Activated CD8-positive, alpha-beta memory T cell treated with anti-CD3 and anti-CD28 coated beads, Interleukin-2, amount 10 ng/mL, durations not matched to agents 7 days and 5 days (primary cell): Measurements from ENCODE around the gene SRRM1. TPM values are rescaled to one million over a fixed set of nuclear protein-coding genes. Genes with fewer than 3 reads are reported as not detected.

Source experiments
- ATAC-seq: fragments of 150-1000 bp; cut with Tn5 transposase; one replicate; pipeline ENCODE4 v1.10.0; 2021; ENCODE audit warnings: moderate library complexity
- CTCF ChIA-PET: fragments of 350-600 bp; sonication (Branson Sonifier 250); formaldehyde crosslinking; loops from one replicate; lab custom pipeline; 2021; ENCODE audit warnings: antibody characterized with exemption; lab: Charles Lee
- DNase-seq: peaks from one replicate; pipeline ENCODE4 v3.0.0-alpha.2; 2020
- H3K27ac Mint-ChIP-seq: one replicate; pipeline ENCODE4 v1.8.0; 2021; ENCODE audit warnings: mild to moderate bottlenecking, mixed read lengths
- H3K27me3 Mint-ChIP-seq: one replicate; pipeline ENCODE4 v1.8.0; 2021; ENCODE audit warnings: mixed read lengths
- H3K36me3 Mint-ChIP-seq: one replicate; pipeline ENCODE4 v1.8.0; 2021; ENCODE audit warnings: mild to moderate bottlenecking, mixed read lengths
- H3K4me1 Mint-ChIP-seq: one replicate; pipeline ENCODE4 v1.8.0; 2021; ENCODE audit warnings: mixed read lengths
- H3K4me3 Mint-ChIP-seq: one replicate; pipeline ENCODE4 v1.8.0; 2021; ENCODE audit warnings: mild to moderate bottlenecking, moderate library complexity, mixed read lengths
- H3K9me3 Mint-ChIP-seq: one replicate; pipeline ENCODE4 v1.8.0; 2022; ENCODE audit warnings: low read depth, mixed read lengths
- total RNA-seq, 2 experiments: library from RNA; stranded (reverse); gene quantifications; one replicate each; pipeline ENCODE4 v1.2.3, GENCODE V29; 2021

SRRM1 gene
- total RNA-seq, 2 experiments from 2014 or later: 191 to 215 TPM

DNA sequence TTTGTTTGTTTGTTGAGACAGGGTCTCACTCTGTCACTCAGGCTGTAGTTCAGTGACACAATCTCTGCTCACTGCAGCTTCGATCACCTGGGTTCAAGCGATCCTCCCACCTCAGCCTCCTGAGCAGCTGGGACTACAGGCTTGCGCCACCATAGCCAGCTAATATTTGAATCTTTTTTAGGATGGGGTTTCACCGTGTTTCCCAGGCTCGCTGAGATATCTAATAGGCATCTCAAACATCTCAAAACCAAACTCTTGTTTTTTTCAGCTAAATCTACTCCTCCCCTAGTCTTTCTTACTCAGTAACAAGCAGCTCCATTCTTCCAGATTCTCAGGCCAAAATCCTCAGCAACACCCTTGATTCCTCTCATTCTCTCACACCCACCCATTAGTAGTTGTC lies 22.0 kb upstream of the SRRM1 start:
- Mint-ChIP-seq H3K4me3 (no peak overlapping the region), H3K27me3 (peaks cover 54% of the 10 kb centered on the region), H3K9me3 (no peaks in the 10 kb centered on the region), H3K27ac (no peak overlapping the region), H3K36me3 (no peaks in the 10 kb centered on the region), H3K4me1 (no peaks in the 10 kb centered on the region)
- CTCF ChIA-PET: interaction anchor here (1.2 to 1.5 kb wide), 2 partner anchors 79 to 205 kb away, joined by 3 to 4 read pairs; partner anchors contain the start of gene NIPAL3
- ATAC-seq: no peak
- DNase-seq: no peak

DNA sequence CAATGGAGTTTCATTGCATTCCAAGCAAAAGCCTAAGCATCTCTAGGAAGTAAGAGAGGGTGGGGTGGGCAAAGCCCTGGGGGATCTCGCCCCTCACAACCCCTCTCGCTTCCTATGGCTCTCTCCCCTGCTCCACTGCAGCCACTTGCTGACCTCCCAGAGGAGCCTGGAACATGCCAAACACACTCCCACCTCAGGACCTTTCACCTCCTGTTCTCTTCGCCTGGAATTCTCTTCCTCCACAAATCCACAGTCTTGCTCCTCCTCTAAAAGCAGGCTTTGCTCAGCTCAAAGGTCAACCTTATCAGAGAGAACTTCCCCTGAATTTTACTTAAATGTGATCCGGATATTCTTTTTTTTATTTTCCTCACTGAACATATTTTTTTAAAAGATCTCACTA lies 20.9 kb upstream of the SRRM1 start:
- H3K4me3 Mint-ChIP-seq: no peak overlapping the region
- no peaks in the 10 kb centered on the region for H3K4me1 Mint-ChIP-seq
- CTCF ChIA-PET: interaction anchor here (0.6 kb wide), 1 partner anchor 1529 kb away, joined by 3 read pairs; no protein-coding TSS in a partner anchor
- DNase-seq (no peak), ATAC-seq (no peak)
- H3K27me3 Mint-ChIP-seq: peaks cover 44% of the 10 kb centered on the region
- H3K27ac Mint-ChIP-seq: no peak overlapping the region
- H3K9me3 Mint-ChIP-seq: no peaks in the 10 kb centered on the region
- no peaks in the 10 kb centered on the region for H3K36me3 Mint-ChIP-seq

DNA sequence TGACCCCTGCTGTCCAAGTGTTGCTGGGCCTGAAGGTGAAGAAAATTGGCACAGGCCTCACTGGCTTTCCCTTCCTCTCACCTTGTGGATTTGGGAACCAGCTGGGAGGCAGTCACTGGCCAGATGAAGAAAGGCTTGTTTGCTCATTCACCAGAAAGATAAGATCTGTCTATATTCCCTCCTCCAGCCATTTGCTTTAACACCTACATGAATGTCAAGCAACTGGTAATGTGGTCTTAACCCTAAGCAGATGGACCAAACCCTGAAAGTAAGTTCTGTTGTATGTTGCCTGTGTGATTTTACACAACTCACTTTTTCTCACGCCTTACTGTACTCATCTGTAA lies 10.3 kb upstream of the SRRM1 start:
- no peak overlapping the region for H3K4me3 Mint-ChIP-seq
- no peaks in the 10 kb centered on the region for H3K9me3 Mint-ChIP-seq
- CTCF ChIA-PET: interaction anchor here (0.7 to 4.6 kb wide), 3 partner anchors 9 to 91 kb away, joined by 3 to 28 read pairs (median 3); no protein-coding TSS in a partner anchor
- no peaks in the 10 kb centered on the region for H3K36me3 Mint-ChIP-seq
- H3K4me1 Mint-ChIP-seq: peaks cover 2% of the 10 kb centered on the region
- H3K27me3 Mint-ChIP-seq: peaks cover 42% of the 10 kb centered on the region
- no peak for ATAC-seq
- no peak for DNase-seq
- H3K27ac Mint-ChIP-seq: no peak overlapping the region

DNA sequence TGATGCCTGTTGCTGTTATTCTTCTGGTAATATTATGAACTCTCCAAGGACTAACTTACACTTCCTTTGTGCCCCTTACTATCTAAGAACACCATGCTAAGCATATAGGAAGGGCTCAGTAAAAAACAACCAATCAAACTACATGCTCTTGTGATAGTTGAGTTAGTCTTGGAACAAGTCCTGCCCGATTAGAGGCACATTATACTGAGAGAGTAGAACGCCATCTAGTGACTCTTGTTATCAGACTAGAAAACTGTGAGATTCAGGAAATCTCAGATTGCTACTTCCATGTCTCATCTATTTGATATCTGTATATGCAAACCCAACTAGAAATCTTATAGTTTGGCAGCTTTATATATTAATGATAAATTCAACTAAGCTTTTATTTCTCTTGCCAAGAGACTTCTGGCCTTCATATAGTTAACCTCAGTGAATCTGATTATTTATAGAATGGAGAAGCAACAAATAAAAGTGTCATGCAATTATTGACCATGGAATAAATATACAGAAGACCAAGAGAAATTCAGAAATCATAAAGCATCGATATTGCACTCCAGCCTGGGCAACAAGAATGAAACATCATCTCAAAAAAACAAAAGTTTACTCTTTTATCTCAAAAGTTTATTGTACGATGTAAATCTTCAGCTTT lies 7.8 kb upstream of the SRRM1 start:
- H3K27me3 Mint-ChIP-seq: peaks cover 32% of the 10 kb centered on the region
- no peak overlapping the region for H3K4me3 Mint-ChIP-seq
- CTCF ChIA-PET: interaction anchor here (0.6 to 4.6 kb wide), 11 partner anchors 26 to 1702 kb away, joined by 3 to 28 read pairs (median 4); no protein-coding TSS in a partner anchor
- H3K27ac Mint-ChIP-seq: no peak overlapping the region
- DNase-seq (no peak), ATAC-seq (peak; percentile 79)
- H3K4me1 Mint-ChIP-seq: peaks cover 6% of the 10 kb centered on the region
- no peaks in the 10 kb centered on the region for H3K9me3 Mint-ChIP-seq
- no peaks in the 10 kb centered on the region for H3K36me3 Mint-ChIP-seq

DNA sequence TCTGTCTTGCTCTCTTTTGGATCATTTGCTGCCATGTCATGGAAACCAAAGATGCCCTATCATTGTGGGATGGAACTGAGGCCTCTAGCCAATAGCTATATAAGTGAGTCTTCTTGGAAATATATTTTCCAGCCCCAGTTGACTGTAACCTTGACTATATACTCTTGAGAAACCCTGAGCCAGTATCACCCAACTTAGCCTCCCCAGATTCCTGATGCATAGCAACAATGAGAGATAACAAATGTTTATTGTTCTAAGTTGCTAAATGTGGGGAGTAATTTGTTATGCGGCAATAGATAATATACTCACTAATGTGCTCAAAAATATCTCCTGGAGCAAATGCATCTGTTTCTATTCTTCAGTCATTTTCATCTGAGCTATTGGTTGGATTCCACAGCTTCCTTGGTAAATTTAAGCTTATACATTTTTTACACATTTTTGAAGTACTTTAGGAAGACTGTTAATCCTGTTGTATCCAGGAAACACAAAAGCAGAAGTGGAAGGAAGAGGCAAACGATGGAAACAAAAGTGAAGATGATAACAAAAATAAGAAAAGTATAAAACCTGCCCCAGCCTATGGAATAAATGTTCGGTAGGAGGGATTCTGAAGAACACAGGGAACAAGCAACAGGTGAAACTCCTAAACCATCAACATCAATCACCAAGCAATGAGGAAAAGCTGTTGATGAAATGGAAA lies 6.3 kb upstream of the SRRM1 start:
- CTCF ChIA-PET: interaction anchor here (1.1 to 4.6 kb wide), 7 partner anchors 43 to 437 kb away, joined by 3 to 28 read pairs (median 3); partner anchors contain the start of gene NIPAL3
- Mint-ChIP-seq H3K36me3 (no peaks in the 10 kb centered on the region), H3K9me3 (no peaks in the 10 kb centered on the region), H3K4me3 (no peak overlapping the region), H3K4me1 (peaks cover 15% of the 10 kb centered on the region), H3K27me3 (peaks cover 27% of the 10 kb centered on the region), H3K27ac (no peak overlapping the region)
- ATAC-seq (no peak), DNase-seq (no peak)

DNA sequence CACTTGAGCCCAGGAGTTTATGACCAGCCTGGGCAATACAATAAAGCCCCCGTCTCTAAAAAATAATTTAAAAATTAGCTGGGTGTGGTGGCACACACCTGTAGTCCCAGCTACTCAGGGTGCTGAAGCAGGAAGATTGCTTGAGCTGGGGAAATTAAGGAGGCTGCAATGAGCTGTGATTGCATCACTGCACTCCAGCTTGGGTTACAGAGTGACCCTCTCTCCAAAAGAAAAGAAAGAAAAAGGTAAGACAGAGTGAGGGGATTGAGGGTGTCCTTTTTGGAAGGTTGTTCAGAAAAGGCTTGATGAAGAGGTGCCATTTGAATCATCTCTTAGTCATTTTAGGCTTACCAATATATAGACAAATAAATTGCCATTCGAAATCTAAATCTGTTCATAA lies 4.0 kb upstream of the SRRM1 start:
- DNase-seq: no peak
- H3K27ac Mint-ChIP-seq: peak overlapping the region; percentile 0
- ATAC-seq: no peak
- H3K27me3 Mint-ChIP-seq: peaks cover 22% of the 10 kb centered on the region
- peaks cover 16% of the 10 kb centered on the region for H3K4me1 Mint-ChIP-seq
- CTCF ChIA-PET: interaction anchor here (0.7 to 2.4 kb wide), 3 partner anchors 52 to 364 kb away, joined by 4 to 12 read pairs (median 10); partner anchors contain the start of gene NIPAL3
- no peaks in the 10 kb centered on the region for H3K9me3 Mint-ChIP-seq
- H3K4me3 Mint-ChIP-seq: no peak overlapping the region
- peaks cover under 1% of the 10 kb centered on the region for H3K36me3 Mint-ChIP-seq

DNA sequence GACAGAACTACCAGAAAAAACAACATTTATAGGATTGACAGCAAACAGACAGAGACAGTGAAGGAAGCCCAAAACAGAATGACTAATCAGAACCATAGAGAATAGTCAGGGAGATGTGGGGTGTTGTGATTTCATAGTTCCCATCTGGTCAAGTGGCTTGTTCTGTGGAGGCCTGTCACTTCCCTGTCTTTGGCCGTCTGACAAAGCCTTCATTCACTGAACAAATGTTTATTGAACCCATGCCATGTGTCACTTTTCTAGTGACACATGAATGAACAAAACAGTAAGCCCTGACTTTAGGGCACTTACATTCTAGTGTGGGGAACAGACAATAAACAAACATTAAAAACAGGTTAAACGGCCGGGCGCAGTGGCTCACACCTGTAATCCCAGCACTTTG lies 3.2 kb upstream of the SRRM1 start:
- ATAC-seq: no peak
- H3K27me3 Mint-ChIP-seq: peaks cover 22% of the 10 kb centered on the region
- no peak for DNase-seq
- CTCF ChIA-PET: interaction anchor here (0.6 to 2.4 kb wide), 4 partner anchors 53 to 441 kb away, joined by 3 to 12 read pairs (median 4); partner anchors contain the start of gene NIPAL3
- H3K36me3 Mint-ChIP-seq: peaks cover 5% of the 10 kb centered on the region
- H3K9me3 Mint-ChIP-seq: no peaks in the 10 kb centered on the region
- H3K4me3 Mint-ChIP-seq: no peak overlapping the region
- peaks cover 24% of the 10 kb centered on the region for H3K4me1 Mint-ChIP-seq
- no peak overlapping the region for H3K27ac Mint-ChIP-seq

DNA sequence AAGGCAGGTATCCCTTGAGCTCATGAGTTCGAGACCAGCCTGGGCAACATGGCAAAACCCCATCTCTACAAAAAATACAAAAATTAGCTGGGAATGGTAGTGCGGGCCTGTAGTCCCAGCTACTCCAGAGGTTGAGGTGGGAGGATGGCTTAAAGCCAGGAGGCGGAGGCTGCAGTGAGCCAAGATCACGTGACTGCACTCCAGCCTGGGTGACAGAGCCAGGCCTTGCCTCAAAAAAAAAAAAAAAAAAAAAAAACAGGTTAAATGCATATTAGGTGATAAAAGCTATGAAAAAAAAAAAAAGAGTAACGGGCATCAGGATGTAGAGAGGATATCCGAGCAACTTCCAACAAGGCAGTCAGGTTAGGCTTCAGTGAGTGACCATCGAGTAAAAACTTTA lies 2.8 kb upstream of the SRRM1 start:
- Mint-ChIP-seq H3K27me3 (peaks cover 20% of the 10 kb centered on the region), H3K36me3 (peaks cover 9% of the 10 kb centered on the region), H3K9me3 (no peaks in the 10 kb centered on the region), H3K27ac (no peak overlapping the region), H3K4me3 (no peak overlapping the region), H3K4me1 (peaks cover 26% of the 10 kb centered on the region)
- CTCF ChIA-PET: interaction anchor here (0.6 to 2.4 kb wide), 6 partner anchors 26 to 441 kb away, joined by 3 to 12 read pairs (median 3); partner anchors contain the start of gene NIPAL3
- no peak for ATAC-seq
- DNase-seq: no peak

DNA sequence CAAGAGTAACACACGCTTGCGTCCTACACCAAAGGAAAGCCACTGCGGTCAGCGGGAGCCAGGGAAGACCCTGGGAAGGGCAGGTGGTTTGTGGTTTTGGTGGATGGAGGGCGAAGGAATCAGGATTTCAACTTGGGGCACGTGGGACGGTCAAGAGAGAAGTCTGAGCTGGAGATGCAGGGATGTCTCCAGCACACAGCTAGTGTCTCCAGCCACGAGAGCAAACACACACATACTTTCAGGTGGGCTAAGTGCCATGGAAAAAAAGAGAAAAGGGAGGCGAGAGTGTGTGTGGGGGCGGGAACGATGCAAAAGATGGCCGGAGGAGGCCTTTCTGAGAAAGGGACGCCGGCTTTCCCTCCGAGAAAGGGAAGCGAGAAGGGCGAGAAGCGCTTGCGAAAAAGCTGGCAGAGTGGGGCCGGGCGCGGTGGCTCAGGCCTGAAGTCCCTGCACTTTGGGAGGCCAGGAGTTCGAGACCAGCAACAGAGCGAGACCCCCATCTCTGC lies 1.4 kb upstream of the SRRM1 start:
- H3K4me1 Mint-ChIP-seq: peaks cover 37% of the 10 kb centered on the region
- no peak for ATAC-seq
- no peaks in the 10 kb centered on the region for H3K9me3 Mint-ChIP-seq
- H3K36me3 Mint-ChIP-seq: peaks cover 19% of the 10 kb centered on the region
- H3K4me3 Mint-ChIP-seq: peak overlapping the region; percentile 99
- peak overlapping the region; percentile 96 for H3K27ac Mint-ChIP-seq
- CTCF ChIA-PET: interaction anchor here (1.0 to 2.0 kb wide), 9 partner anchors 8 to 451 kb away, joined by 3 to 5 read pairs (median 4); partner anchors contain the start of genes NIPAL3, RCAN3 and STPG1
- peak; percentile 61 for DNase-seq
- H3K27me3 Mint-ChIP-seq: peaks cover 7% of the 10 kb centered on the region

DNA sequence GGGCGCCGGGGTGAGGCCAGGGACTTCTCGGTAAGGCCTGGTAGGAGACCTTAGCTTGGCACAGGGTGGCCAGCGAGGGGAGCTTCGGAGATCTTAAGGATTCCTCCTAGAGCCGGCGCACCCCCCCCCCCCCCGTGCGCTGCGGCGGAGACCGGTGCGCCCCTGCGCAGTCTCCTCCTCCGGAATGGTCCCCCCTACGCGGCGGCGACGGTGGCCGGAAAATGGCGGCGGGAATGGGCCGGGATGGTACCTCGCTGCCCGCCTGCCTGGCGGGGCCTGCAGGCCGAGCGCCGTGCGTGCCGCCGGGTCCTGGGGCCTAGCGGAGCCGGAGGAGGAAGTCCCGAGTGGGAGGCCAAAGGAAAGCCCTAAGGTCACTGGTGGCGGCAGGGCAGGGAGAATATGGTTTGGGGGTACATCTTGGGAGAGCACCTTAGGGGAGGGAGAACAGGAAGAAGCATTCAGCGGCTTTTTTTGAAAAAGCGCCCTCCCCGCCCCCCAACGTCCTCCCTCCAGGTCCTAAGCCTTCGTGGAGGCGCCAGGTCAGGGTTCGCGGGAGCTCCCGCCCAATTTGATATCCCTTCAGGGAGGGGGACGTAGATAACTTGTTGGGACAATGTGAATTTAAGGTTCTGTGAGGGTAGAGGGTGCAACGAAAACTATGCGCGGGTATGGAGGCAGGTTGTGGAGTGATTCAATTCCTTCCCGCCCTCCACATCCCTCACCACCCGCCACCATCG lies 429 bp downstream of the SRRM1 start:
- Mint-ChIP-seq H3K4me3 (peak overlapping the region; percentile 99), H3K36me3 (peaks cover 38% of the 10 kb centered on the region), H3K4me1 (peaks cover 51% of the 10 kb centered on the region), H3K27me3 (no peaks in the 10 kb centered on the region), H3K27ac (peak overlapping the region; percentile 92), H3K9me3 (no peaks in the 10 kb centered on the region)
- CTCF ChIA-PET: interaction anchor here (0.9 to 2.0 kb wide), 4 partner anchors 26 to 187 kb away, joined by 4 read pairs; no protein-coding TSS in a partner anchor
- DNase-seq: peak; percentile 65
- peak; percentile 14 for ATAC-seq

DNA sequence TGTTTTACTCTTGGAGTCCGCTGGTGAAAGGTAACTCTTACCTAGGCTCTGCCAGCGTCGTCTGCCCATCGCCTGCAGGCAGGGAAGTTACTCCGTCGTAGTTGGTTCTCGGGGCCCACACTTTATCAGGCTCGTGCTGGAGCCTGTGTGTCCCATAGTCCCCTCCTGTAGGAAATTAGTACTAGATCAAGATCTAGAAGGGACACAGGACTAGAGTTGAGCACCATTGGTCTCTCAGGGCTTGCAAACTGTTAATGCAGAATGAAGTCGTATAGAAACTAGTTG lies 940 bp downstream of the SRRM1 start:
- peaks cover 55% of the 10 kb centered on the region for H3K4me1 Mint-ChIP-seq
- CTCF ChIA-PET: interaction anchor here (1.2 to 1.4 kb wide), 2 partner anchors 26 to 27 kb away, joined by 4 read pairs; no protein-coding TSS in a partner anchor
- no peaks in the 10 kb centered on the region for H3K9me3 Mint-ChIP-seq
- peak overlapping the region; percentile 92 for H3K27ac Mint-ChIP-seq
- DNase-seq (no peak), ATAC-seq (no peak)
- no peaks in the 10 kb centered on the region for H3K27me3 Mint-ChIP-seq
- H3K4me3 Mint-ChIP-seq: peak overlapping the region; percentile 99
- H3K36me3 Mint-ChIP-seq: peaks cover 42% of the 10 kb centered on the region

DNA sequence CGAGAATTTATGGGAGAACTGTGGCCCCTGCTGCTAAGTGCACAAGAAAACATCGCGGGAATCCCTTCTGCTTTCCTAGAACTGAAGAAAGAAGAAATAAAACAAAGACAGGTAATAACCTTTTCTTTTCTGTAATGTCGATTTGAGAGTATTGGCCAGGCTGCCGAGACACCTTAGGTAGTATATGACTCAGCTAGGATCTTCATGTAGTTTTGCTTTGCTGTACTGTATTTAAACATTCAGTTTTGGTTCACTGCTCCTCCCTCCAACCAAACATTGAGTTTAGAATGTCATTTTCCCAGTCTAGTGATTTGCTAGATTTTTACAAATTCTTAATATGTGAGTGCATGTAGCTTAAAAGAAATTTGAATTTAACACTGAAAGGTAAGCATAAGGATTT lies 5.8 kb downstream of the SRRM1 start:
- no peak for ATAC-seq
- Mint-ChIP-seq H3K27ac (peak overlapping the region; percentile 49), H3K27me3 (no peaks in the 10 kb centered on the region), H3K36me3 (peaks cover 80% of the 10 kb centered on the region), H3K9me3 (no peaks in the 10 kb centered on the region), H3K4me1 (peaks cover 55% of the 10 kb centered on the region), H3K4me3 (no peak overlapping the region)
- CTCF ChIA-PET: interaction anchor here (0.8 kb wide), 1 partner anchor 39 kb away, joined by 3 read pairs; no protein-coding TSS in a partner anchor
- DNase-seq: no peak

DNA sequence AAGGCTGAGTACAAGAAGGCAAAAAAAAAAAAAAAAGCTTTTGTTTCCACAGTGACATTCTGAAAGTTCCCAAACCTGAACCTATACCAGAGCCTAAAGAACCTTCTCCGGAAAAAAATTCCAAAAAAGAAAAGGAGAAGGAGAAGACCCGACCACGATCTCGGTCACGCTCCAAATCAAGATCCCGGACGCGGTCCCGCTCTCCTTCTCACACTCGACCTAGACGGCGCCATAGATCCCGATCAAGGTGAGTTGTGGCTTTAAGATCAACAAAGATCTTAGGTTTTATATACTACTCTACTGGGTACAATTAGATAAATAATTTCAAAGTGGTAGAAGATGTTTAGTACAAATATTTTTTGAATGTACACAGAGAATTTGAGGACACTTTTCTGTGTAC lies 9.3 kb downstream of the SRRM1 start:
- H3K27me3 Mint-ChIP-seq: no peaks in the 10 kb centered on the region
- H3K9me3 Mint-ChIP-seq: no peaks in the 10 kb centered on the region
- no peak overlapping the region for H3K27ac Mint-ChIP-seq
- no peak for DNase-seq
- H3K36me3 Mint-ChIP-seq: peaks cover 83% of the 10 kb centered on the region
- ATAC-seq: no peak
- CTCF ChIA-PET: no interaction called here
- H3K4me3 Mint-ChIP-seq: no peak overlapping the region
- H3K4me1 Mint-ChIP-seq: peaks cover 38% of the 10 kb centered on the region
